Measurements from ENCODE around the gene IQCK. TPM values are rescaled to one million over a fixed set of nuclear protein-coding genes. Genes with fewer than 3 reads are reported as not detected.

IQCK gene
- total RNA-seq, 1 experiment from 2014 or later: 3.1 TPM

DNA sequence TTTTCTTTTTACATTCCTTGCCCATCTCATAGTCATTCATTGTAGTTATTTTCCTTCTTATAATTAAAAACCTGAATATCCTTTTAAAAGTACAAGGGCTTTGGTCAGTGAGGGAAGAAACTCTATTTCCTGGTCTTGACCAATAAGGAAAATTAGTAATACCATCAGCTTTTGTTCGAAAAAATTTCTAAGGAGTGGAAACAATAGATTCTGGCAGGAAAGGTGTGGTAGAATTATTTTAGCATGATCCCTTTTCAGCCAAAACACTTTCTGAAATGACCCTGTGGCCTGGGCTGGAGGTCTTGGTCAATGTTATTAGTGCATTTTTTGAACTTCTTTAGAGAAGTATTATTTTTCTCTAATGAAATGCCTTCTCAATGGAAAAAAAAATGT, 36.6 kb downstream of the IQCK start:
- DNase-seq (ENCODE audit: low read depth): no peak

DNA sequence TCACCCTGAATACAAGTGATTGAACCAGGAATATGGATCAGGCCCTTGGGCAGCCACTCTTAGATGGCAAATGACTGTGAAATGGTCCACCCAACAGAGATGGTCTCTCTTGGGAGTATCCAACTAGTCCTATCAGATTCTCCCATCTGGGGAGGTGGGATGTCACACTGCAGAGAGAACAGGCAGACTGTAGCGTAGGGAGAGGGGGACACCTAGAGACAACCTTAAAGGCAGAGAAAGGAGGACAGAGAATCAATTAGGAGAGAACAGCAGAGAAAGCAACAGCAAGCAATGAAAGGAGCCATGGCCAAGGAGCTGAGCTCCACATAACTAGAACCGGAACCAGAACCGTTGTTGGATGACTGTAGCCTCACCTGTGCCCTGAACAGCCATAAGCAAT, 37.2 kb downstream of the IQCK start:
- DNase-seq (ENCODE audit: low read depth): no peak

DNA sequence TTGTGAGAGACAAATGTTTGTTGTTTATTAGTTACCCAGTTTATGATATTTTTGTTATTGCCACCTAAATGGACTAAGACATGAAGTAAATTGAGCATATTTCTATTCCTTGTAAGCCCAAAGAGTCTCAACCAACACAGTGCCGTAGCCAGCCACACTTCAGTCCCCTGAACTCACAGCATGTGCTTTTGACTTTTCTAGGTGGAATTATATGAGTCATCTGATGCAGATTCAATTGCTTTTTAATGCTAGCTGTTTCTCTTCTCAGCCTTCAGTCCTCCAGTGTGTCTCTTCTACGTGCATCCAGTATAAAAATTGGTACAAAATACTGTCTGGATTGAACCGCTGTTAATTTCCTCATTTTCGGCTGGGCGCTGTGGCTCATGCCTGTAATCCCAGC, 39.0 kb downstream of the IQCK start:
- no peak for DNase-seq (ENCODE audit: low read depth)

DNA sequence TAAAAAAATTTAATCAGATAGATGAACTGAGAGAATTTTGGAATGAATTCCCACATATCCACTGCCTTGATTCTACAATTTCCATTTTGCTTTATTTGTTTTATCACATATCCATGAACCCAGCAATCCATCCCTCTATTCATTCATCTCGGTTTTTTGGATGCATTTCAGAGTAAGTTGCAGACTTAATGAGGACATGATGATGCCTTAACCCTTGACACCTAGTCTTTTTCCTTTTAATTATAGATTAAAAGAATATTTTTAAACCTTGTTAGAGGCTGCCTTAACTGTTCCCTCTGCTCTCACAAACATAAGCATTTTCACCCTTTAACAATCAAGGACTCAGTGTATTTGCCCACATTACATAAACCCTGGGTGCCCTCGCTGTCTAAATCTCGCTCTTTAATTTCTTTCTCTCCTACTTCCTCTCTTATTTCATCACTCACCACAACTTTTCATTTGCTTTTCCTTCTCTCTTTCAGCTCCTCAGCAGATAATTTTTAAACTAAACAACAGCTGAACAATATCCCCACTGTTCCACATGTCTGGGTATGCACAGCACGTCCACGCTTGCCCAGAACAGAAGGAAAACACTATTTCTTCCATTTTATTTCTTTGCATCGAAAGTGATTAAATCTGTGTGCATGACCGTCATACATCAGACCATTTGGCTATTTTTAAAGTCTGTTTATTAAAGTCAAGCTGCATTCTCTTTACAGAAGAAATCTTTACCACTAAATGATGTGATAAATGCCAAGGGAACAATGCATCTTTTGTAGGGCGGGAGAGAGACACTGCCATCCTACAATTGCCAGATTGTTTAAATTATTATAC, 39.9 kb downstream of the IQCK start:
- DNase-seq (ENCODE audit: low read depth): no peak

DNA sequence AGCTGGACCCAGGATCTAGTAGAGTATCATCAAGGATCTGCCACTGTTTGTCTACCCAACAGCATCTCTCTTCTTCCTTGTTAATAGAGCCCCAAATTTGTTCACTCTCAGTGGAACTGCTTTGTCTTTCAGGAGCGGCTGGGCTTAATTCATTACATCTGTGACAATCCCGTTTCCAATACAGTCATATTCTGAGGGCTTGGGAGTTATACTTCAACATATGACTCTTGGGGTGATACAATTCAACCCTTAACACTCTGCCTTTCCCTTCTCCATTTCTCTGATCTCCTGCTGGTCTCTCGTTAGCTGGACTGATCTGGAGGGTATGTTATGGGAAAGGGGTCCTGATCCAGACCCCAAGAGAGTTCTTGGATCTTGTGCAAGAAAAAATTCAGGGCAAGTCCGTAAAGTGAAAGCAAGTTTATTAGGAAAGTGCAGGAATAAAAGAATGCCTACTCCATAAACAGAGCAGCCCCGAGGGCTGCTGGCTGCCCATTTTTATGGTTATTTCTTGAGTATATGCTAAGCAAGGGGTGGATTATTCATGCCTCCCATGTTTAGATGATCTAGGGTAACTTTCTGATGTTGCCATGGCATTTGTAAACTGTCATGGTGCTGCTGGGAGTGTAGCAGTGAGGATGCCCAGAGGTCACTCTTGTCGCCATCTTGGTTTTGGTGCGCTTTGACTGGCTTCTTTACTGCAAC, 42.4 kb downstream of the IQCK start:
- no peak for DNase-seq (ENCODE audit: low read depth)

DNA sequence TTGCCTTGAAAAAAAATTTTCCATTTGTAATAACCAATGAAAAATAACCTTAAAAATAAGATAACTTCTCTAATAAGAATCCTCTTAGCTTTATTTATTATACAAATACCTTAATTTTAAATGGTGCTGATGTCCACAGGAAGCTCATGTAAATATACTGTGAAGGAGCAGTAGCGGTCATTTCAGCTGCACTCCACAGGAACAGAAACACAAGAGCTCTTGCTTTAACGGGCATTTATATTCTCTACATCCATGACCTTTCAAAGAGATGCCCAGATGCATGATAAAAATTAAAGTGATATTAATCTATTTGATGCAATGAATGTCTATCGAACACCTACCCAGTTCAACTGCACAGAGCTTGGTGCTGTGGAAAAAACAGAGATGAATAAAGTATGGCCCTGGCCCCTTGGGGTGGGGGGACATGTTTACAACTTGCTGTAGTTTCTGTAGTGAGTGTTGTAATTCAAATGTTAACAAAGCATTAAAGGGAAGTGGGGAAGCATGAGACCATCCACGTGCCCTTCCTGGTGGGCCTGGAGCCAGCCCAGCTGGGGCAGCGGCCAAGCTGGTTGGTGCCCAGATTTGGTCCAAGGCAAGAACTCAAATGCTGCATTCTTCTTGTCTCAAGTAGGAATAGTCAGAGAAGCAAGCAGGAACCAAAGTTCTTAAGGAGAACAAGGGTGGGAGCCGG, 47.9 kb downstream of the IQCK start:
- DNase-seq (ENCODE audit: low read depth): no peak

DNA sequence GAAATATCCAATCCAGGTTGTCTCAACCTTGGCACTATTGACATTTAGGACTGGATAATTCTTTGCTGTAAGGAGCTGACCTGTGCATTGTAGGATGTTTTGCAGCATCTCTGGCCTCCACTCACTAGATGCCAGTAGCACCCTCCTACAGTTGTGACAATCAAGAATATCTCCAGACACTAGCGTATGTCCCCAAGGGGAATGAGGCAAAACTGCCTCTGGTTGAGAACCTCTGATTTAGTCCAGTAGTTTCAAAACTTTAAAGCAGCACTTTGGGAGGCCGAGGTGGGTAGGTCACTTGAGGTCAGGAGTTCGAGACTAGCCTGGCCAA, 48.4 kb downstream of the IQCK start:
- no peak for DNase-seq (ENCODE audit: low read depth)

DNA sequence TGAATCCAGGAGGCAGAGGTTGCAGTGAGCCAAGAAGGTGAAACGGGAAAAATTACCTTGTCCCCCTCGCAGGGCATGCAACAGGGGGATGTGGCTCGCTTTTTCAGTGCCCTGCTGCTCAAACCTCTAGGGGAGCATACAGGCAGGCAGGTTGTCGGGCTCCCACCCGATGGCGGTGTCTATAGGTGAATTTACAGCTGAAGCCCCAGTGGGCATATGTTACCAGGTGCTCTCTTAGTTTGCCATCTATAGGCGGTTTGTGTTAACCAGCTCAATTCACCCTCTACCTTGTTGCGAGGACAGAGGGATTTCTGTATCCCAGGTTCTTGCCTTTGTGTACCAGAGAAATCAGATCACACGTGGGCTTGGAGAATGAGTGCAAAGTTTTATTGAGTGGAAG, 48.9 kb downstream of the IQCK start:
- no peak for DNase-seq (ENCODE audit: low read depth)

DNA sequence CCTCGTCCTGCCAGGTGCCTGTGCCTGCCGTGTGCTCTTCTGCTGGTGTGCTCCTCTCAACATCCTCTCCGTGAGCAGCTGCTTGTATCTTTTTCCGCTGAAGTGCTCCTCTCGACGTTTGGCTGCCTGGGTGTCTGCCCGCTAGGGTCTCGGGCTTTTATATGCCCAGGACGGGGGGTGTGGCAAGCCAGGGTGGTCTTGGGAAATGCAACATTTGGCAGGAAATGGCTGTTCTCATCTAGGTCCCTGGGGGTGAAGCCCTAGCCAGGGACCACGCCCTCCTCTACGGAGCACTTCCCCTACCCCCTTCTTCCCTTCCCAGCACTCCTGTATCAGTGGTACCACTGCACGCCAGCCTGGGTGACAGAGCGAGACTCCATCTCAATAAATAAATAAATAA, 49.4 kb downstream of the IQCK start:
- DNase-seq (ENCODE audit: low read depth): no peak

DNA sequence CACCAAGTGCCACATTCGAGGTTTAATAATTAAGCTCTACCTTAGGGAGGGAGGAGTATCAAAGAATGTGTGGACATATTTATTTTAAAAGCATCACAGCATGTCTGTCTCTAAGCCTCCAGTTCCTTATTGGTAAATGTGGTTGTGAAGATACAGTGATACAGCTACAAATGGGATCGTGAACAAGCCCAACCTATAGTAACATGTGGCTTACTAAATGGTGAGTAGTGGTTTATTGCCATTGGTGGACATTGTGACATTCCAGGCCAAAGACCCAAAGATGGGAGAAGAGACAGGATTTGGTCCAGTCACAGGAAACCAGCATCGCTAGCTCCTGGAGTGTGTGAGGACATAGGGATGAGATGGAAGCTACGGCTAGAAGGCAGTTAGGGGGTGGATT, 51.2 kb downstream of the IQCK start:
- DNase-seq (ENCODE audit: low read depth): no peak

DNA sequence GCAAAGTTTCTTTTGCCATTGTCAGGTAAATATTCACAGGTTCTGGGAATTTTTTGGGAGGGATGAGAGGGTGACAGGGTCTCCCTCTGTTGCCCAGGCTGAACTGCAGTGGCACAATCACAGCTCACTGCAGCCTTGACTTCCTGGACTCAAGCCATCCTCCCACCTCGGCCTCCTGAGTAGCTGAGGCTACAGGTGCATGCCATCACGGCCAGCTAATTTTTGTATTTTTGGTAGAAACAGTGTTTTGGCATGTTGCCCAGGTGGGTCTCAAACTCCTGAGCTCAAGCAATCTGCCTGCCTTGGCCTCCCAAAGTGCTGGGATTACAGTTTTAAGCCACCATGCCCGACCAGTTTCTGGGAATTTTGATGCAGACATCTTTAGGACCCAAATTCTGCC, 53.0 kb downstream of the IQCK start:
- no peak for DNase-seq (ENCODE audit: low read depth)

DNA sequence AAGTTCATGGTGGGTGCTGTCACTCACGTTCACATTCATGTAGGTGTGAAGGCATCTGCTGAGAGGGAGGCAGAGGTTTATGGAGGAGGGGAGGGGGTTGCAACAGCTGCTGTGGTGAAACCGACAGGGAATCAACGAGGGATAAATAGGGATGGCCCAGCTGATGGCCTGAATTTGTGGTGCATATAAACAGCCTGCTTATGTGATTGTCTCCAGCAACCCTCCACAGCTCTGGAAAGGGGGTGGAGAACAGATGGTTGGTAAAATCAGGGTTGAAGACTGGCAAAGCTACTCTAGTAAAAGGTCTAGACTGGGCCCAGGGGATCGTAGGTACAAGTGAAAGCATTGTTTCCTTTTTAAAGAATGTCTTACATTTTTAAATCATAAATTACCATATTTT, 53.7 kb downstream of the IQCK start:
- no peak for DNase-seq (ENCODE audit: low read depth)

DNA sequence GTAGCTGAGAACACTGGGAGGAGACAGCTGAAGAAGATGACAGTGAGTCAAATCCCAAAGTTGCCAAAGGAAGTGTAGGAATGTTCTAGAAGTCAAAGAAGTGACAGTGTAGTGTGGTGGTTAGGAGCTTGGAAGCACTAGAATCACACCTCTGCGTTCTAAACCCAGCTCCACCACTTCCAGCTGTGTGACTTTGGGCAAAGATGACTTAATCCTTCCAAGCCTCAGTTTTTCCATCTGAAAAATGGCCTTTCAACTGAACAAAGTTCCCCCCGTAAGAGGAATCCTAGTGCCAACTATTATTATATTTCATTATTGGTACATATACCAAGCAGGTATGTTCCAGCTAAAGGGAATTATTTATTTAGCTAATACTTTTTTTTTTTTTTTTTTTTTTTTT, 56.0 kb downstream of the IQCK start:
- no peak for DNase-seq (ENCODE audit: low read depth)

DNA sequence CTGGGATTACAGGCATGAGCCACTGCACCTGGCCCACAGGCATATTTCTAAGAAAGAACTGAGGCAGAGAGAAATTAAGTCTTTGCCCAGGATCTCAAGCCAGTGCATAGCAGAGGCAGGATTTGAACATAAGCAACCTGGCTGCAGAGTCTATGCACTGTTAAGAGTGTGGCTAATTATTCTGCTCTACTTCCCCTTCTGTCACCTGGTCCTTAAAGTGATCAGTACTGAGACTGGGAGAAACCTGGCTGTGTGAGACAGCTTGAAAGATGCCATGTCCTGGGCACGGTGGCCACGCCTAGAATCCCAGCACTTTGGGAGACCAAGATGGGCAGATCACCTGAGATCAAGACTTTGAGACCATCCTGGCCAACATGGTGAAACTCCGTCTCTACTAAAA, 58.1 kb downstream of the IQCK start:
- no peak for DNase-seq (ENCODE audit: low read depth)

DNA sequence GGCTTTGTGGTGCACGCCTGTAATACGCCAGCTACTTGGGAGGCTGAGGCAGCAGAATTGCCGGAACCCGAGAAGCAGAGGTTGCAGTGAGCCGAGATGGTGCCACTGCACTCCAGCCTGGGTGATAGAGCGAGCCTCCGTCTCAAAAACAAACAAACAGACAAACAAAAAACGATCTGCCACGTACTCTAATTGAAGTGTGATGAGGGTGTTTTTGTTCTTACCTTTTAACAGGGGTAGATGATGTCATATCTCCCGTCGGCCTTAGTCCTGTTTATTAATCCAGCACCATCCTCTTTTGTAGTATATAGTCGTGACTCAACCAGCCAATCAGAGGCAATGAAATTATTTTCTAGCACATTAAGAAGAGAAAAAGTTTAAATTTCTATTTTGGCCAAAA, 58.5 kb downstream of the IQCK start:
- no peak for DNase-seq (ENCODE audit: low read depth)

DNA sequence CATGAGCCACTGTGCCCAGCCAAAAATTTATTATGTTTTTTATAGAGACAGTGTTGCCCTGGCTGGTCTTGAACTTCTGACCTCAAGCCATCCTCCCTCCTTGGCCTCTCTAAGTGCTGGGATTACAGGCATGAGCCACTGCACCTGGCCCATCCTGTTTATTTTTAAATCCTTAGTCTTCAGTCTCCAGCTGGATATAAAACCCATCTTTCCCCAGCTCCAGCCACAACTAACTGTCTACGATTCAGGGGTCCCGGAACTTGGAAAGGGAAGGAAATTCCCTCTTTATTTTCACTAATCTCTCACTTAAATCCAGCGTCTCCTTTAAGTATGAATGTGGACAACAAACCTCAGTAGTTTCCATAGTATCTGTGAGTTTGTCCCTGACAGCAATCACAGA, 62.2 kb downstream of the IQCK start:
- DNase-seq (ENCODE audit: low read depth): no peak

DNA sequence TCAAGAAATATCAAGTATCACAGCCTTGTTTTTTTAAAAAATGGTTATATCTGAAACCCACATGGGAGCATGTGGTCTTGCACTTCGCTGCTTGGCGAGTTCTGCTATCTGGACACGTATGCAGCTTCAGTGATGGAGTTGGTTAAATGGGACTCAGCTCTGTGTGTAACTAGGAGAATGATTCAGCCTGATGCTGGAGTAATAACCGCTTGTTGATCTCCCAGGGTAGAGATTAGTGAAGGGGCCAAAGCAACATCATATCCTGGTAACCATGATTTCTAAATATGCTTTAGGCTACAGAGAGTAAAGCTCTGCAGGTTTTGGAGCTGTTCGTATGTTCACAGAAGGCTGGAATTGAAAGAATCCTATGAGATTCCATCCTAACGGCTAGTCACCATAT, 63.2 kb downstream of the IQCK start:
- DNase-seq (ENCODE audit: low read depth): no peak

DNA sequence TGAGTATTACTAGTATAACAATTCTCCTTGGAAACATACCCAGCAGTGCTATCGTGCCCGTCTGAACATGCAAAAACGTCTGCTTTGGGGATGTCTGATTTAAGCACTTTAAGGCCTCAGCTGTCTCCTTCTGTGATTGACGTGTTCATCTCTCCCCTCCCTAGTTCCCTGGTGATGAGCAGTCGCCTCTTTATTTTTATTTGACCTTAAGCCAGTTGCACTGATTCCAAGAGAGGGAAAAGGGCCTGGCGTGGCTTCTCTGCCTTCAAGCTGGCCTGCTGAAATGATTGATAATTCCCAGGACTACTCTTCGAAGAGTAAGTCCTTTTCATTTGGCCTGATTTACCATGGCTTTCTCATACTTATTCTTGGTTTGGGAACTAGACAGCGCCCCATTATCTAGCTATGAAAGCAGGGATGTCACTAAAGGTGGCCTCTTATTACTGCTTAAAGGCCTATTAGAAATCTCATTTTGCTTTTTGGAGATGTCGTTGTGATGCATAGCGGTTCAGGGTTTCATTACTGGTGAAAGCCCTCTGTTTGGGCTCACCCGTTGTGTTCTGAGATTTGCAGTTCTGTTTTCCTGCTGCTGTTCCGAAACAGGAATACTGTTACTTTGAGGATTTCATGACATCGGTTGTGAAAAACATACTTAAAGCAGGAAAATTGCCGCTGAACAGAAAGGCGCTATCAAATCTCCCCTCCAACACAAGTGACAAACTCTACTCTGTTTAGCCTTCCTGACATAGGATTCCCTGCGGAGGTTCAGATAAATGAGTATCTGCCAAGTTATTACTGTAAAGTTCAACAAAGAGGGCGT, 65.5 kb downstream of the IQCK start:
- no peak for DNase-seq (ENCODE audit: low read depth)

DNA sequence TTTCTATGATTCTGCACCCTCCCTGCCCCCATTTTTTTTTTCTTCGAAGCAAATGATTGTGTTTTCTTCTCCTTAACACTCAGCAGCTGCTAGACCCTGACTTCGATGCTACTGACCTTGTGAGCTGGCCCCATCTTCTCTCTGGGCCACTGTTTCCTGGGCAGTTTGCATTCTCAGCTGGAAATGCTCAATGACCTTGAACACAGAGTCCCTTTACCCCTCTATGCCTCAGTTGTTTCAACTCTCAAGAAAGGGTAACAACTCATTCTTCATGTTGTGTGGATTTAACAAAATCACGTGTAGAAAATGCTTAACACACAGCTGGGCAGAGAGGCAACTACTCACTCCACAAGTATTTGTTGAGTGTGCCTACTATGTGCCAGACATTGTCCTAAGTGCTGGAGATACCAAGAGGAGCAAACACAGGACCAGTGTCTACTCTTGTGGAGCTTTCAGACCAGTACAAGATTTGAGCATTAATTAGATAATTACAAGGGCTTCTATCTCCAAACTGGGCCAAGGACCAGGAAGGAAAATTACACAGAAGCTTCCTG, 66.2 kb downstream of the IQCK start:
- no peak for DNase-seq (ENCODE audit: low read depth)

DNA sequence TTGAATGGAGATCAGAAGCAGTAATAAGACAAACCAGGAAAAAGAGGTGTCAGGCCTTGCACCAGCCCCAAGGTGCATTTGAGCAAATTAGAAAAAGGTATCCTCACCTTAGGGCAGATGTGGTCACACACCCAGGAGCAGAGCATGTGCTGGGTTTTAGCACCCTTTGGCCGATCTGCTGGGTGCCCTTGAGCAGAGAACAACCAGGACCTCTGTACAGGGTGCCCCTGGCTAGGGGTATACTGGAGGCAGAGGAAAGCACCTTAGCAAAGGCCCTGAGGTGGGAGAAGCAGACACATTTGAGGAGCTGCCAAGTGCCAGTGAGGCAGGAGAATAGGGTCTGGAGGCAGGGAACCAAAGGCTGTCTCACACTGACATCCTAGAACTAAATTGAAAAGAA, 67.0 kb downstream of the IQCK start:
- no peak for DNase-seq (ENCODE audit: low read depth)

DNA sequence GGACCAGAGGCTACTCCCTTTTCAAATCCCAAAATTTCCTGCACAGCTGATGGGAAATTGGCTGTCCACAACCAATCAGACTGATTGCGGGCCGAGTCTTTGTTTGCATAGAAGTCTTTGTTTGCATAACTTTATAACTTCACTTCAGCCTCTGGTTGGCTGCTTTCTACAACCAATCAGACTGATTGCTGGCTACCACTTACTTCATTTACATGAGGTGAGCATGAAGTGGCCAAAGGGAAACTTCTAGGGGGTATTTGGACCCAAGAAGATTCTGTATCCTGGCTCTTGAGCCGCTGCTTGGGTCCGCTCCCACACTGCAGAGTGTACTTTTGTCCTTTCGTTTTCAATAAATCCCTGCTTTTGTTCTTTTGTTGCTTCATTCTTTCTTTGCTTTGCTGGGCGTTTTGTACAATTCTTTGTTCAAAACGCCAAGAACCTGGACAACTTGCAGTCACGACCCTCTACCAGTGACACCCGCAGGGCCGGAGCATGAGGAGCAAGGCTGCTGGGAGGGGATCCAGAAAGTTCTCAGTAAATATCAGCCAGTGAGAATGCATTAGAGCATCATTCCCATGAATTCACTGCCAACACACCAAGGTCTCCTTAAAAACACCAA, 67.5 kb downstream of the IQCK start:
- no peak for DNase-seq (ENCODE audit: low read depth)
